NCI-H446 (cell line): ENCODE results near the gene HDDC3.

Source experiments
- DNase-seq, 2 experiments: peaks; one replicate each; lab custom pipeline; 2025; lab: John Stamatoyannopoulos, UW

The HDDC3 gene

DNA sequence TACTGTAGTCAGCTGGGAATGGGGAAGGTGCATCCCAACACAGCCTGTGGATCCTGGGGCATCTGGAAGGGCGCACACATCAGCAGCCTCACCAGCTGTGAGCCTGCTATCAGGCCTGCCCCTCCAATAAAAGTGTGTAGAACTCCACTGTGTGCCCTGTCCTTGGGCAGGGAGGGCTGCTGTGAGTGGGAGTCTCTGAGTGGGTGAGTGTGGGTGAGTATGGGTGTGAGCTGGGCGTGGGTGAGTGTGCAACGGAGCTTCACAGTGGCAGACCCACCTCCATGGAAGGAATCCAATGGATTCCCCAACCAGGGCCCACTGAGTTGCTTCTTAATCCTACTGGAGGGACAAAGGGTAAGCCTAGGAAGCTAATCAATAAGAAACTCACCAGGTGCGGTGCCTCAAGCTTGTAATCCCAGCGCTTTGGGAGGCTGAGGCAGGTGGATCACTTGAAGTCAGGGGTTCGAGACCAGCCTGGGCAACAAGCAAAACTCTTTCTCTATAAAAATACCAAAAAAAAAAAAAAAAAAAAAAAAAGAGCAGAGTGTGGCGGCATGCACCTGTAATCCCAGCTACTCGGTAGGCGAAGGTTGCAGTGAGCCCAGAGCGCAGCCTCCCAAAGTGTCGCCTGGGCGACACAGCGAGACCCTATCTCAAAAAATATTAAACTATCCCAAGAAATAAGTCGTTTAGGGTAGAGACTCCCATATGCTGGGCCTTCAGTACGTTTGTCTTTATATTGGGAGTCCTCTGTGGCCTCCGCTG is 21.8 kb upstream of the HDDC3 start:
- DNase-seq = no peak

DNA sequence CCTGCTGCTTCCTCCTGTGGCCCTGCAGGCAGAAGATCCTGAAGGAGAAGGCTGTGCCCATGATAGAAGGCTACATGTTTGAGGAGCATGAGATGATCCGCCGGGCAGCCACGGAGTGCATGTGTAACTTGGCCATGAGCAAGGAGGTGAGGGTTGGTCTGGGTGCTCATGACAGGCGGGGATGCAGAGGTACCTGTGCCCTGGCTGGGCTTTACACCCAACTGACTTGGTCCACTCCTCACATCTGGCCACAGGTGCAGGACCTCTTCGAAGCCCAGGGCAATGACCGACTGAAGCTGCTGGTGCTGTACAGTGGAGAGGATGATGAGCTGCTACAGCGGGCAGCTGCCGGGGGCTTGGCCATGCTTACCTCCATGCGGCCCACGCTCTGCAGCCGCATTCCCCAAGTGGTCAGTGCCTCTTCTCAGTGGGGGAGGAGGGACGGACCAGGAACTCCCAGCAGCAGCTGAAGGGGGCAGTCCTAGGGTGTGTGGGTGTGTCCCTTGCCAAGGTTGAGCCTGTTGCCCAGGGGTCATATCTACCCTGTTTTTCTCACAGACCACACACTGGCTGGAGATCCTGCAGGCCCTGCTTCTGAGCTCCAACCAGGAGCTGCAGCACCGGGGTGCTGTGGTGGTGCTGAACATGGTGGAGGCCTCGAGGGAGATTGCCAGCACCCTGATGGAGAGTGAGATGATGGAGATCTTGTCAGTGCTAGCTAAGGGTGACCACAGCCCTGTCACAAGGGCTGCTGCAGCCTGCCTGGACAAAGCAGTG is 20.7 kb upstream of the HDDC3 start:
- DNase-seq = no peak

DNA sequence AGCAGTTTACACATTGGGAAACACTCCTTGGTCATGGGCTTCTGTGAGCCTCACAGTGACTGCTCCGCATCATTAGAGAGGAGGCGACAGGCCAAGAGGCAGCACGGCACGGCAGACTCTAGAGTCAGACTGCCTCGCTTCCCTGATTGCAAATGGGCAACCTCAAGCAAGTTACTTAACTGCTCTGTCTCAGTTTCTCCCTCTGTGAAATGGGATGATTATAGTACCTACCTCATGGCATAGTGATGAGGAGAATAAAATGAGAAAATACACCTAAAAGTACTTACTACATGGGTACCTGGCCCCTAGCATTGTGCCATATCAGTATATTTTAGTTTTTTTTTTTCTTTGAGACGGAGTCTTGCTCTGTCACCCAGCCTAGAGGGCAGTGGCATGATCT is 18.3 kb upstream of the HDDC3 start:
- DNase-seq = no peak

DNA sequence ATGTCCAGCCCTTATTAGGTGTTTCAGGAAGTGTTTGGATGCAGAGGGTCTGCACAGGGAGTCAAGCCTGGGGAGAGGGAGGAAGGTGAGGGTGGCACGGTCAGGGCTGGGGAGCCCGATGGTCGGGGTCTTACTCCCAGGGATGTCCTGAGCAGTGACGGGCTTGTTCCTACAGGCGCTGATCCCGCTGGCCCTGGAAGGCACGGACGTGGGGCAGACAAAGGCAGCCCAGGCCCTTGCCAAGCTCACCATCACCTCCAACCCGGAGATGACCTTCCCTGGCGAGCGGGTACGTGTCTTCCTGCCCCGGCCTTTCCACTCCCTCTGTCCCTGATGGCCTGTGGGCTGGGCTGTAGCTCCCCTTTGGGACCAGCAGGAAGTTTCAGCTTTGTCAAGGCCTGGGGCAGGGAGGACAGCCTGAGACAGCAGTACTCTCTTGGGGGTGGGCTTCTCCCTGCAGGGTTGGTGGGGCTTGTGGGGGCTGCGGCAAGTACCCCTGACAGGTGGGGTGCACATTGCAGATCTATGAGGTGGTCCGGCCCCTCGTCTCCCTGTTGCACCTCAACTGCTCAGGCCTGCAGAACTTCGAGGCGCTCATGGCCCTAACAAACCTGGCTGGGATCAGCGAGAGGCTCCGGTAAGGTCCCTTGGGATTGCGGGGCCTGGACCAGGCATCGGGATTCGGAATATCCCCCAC is 17.8 kb upstream of the HDDC3 start:
- DNase-seq = no peak

DNA sequence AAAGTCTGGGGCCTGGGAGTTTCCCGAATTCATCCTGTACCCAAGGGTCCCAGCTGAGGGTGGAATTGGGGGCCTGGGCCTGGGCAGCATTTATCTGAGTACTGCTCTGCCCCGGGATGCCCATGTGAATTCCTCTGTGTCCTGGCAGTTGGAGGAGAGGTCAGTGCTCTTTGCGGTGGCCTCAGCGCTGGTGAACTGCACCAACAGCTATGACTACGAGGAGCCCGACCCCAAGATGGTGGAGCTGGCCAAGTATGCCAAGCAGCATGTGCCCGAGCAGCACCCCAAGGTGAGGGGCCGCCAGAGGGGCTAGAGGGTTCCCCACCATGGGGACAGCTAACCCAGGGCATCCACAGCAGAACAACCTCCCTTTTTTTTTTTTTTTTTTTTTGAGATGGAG is 16.2 kb upstream of the HDDC3 start:
- DNase-seq = no peak

DNA sequence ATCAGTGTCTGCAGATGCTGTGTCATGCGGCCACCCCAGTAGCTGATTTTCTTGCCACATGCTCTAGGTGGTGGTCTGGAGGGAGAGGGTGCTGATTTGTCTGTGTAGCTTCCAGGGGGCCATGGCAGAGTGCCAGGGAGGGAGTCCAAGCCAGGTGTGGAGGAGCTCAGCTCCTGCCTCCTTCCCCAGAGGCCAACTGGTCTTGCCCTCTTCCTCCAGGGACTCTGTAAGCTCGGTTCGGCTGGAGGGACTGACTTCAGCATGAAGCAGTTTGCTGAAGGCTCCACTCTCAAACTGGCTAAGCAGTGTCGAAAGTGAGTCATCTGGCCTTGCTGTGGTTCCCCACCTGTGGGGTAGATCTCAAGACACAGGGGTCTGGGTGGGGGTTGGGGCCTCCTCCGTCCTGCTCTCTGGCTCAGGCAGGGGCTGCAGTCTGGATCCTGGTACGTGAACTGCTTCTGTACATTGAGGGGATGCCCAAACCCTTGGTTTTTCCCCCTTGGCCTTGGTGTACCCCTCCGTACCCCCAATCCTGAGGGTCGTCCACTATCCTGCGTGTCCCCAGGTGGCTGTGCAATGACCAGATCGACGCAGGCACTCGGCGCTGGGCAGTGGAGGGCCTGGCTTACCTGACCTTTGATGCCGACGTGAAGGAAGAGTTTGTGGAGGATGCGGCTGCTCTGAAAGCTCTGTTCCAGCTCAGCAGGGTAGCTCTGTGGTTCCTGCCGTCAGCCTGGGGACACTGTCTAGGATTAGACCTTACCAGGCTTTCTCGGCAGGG is 15.4 kb upstream of the HDDC3 start:
- no peak for DNase-seq

DNA sequence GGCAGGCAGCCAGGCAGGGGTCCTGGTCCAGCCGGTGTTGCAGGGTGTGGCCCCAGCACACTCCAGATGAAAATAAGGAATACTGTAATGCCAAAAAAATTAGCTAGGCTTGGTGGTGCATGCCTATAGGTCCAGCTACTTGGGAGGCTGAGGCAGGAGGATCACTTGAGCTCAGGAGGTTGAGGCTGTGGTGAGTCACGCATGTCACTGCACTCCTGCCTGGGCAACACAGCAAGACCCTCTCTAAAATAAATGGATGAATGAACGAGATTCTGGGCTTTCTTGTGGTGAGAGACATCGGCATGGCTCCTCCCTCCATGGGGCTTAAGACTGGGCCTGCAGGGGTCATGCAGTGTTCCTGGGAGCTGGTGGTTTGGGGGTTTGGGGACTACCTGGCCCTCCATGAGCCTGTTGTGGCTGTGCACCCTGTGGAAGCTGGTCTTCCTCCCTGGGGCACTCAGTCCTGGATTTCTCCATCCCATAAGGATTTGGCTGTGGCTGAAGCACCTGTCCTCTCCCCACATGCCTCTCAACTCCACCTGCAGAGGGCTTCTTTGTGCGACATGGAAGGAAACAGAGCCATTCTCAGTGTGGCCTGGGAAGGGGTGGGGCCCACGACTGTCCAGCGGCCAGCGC is 14.7 kb upstream of the HDDC3 start:
- DNase-seq = no peak

DNA sequence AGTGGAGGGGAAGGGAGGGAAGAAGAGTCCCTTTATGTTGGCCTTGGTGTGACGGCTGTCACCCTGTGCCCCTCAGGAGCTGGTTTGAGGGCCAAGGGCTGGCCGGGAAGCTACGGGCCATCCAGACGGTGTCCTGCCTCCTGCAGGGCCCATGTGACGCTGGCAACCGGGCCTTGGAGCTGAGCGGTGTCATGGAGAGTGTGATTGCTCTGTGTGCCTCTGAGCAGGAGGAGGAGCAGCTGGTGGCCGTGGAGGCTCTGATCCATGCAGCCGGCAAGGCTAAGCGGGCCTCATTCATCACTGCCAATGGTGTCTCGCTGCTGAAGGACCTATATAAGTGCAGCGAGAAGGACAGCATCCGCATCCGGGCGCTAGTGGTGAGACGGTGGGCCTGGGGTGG is 14.2 kb upstream of the HDDC3 start:
- DNase-seq = no peak

DNA sequence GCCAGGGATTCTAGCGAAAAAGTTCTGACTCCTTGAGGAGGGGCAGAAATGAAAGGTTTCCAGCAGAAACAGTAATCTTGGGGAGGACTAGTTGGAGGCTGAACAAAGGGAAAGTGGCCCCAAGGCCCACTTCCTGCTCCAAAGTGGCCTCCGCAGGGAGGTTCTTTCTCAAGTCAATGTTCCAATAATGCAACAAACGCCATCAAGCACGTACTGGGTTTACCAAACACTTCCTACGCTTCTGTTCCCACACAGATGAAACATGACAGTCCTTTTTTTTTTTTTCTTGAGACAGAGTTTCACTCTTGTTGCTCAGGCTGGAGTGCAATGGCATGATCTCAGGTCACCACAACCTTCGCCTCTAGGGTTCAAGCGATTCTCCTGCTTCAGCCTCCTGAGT is 12.7 kb upstream of the HDDC3 start:
- no peak for DNase-seq

DNA sequence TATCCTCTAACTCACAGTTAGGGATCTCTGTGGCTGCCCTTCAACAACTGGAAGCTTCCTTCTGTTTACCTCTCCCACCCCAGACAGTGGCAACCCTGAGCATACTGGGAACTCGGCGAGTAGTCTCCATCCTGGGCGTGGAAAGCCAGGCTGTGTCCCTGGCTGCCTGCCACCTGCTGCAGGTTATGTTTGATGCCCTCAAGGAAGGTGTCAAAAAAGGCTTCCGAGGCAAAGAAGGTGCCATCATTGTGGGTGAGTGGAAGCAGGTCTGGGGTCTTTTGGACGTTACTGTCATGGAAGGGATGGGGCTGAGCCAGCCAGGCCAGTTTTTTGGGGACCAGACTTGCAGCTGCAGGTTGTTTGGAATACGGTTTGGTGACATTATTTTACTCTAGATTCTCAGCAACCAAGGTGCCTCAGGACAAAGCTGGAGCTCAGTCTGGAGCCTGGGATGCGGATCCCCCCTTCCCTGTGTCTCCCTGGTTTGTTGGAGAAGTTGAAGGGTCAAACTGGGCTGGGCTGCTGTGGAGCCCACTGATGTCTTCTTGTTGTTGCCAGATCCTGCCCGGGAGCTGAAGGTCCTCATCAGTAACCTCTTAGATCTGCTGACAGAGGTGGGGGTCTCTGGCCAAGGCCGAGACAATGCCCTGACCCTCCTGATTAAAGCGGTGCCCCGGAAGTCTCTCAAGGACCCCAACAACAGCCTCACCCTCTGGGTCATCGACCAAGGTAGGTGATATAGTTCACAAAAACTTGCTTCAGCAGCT is 10.2 kb upstream of the HDDC3 start:
- no peak for DNase-seq

DNA sequence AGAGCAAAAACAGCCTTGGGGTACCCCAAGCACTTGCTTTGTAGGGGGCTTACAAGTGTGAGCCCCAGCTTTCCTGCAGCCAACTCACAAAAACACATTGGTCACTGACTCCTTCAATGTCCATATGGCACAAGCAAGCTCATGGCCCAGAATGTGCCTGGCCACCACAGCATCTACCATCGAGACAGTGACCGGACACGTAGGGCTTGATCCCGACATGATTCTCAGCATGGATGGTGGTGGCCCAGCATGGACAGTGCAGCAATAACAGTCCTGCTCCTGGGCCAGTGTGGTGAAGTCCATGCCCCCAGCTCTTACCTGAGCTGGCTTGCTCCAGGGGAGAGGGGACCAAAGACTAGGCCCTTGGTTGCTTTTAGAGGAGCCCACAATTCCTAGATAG is 8.7 kb upstream of the HDDC3 start:
- no peak for DNase-seq

DNA sequence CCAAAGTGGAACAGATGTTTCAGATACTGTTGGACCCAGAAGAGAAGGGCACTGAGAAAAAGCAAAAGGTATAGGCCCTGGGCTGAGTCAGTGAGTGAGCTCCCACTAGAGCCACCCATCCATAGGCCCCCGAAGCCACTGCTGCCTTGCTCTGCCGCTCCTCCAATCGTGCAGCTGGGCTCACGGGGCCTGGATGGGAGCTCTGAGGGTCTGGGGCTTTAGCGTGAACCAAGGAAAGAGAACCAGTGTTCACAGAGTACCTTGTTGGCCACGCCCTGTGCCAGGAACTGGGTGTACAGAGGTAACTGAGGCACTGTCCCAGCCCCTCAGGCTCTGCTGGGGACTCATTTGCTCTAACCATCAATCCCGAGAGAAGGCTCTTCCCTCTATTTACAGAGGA is 7.4 kb upstream of the HDDC3 start:
- no peak for DNase-seq

DNA sequence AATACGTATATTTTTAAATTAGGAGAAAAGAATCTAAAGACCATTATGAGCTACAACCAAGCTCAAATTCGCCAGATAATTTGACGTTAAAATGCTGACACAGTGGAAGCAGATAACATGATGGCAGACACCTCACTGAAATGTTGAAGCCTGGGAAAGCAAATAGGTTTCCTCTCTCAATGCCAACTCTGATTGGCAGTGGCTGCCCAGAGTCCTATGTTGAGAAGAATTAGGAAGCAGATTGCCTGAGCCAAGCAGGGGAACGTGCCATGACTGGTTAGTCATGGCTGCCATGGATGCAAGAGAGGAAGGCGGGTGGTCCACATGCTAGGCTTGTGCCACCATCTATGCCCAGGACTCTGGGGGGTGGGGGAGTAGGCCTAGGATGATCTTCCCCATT is 5.9 kb upstream of the HDDC3 start:
- no peak for DNase-seq

DNA sequence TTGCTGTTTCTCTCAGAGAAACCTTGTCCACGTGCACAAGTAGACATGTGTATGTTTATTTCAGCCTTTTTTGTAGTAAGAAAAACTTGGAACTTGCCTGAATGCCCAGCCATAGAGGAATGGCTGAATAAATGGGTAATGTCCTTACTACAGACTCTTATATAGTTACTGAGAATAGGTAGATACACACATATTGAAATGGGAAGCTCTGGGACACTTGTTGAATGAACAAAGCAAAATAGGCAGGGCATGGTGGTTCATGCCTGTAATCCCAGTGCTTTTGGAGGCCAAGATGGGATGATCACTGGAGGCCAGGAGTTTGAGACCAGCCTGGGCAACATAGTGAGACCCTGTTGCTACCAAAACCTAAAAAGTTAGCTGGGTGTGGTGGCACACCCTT is 4.5 kb upstream of the HDDC3 start:
- DNase-seq = no peak

DNA sequence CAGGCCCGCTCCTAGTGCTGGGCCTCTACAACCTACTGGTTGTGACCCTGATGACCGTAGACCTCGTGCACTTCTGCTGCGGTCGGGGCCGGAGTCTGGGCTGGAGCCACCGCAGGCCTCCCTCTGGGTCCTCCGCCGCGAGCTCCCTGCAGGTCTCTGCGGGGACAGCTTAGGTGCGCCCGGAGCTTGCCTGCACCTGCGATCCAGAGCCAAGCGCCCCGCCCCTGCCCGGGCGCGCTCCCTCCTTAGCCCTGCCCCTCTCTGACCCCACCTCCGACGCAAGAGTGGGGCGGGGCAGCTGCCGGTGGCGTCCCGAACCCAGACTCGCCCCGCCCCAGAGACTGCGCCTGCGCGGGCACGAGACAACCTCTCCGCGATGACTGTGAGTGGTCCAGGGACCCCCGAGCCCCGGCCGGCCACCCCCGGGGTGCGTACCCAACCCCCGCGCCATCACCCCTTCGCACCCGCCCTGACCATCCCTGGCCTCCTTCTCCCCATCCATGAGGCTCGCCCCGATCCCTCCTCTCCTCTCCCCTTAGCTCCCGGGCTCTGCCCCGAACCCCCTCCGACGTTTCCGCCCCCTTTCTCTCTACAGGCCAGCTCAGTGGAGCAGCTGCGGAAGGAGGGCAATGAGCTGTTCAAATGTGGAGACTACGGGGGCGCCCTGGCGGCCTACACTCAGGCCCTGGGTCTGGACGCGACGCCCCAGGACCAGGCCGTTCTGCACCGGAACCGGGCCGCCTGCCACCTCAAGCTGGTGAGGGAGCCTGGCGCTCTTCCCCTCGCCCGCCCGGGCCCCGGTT is 2.8 kb upstream of the HDDC3 start, which contains the start of gene UNC45A:
UNC45A (plus strand) TSS at position 337 of the 803 bp plus-strand sequence; CDS start at position 377, 40 bp downstream.
- peak; percentile 38 to 82 for DNase-seq

DNA sequence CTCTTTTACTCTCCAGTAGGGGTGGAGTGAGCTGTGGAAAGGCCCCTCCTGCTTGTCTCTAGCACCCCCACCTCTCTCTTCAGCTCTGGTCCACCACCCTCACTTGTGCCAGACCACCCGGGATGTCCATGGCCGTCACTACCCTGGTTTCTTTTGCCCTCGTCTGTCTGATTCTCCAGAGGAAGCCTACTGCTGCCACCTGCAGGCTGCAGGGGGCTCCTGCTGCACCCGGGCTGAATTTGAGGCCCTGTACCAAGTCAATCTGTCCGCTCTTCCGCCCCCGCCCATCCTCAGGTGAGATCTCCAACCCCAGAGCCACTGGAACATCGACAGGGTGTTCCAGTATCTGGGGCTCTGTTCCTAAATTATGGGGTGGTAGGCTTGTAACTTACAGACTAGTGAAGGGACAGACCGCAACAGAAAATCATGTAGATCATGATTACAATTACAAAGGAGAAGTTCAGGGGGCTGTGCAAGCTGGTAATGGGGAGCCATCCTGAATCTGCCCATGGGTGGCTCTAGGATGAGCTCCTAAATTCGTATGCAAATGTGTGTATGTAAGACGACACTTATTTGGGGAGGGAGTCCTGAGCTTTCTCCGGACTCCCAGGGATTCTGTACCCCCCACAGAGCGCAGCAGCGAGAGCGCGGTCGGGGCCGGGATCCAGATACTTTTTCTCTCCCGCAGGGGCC is 2.1 kb upstream of the HDDC3 start:
- peak; percentile 38 to 81 for DNase-seq

DNA sequence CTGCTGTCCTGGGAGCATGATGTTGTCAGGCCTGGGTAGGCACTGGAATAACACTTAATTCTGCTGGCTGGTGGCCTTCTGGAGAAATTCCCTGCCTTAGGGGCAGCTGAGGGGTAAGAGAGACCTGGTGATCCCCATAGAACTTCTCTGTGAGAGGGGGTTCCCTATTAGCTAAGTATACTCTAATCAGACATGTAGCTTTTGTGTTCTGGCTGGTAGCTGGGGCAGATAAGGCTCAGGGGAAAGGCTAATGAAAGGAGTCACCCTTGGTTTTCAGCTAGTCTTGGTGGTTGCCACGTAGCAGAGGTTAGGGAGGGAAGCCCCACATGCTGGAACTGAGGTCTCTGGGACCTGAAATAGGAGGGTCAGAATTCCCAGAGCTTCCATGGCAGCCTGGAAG is 952 bp upstream of the HDDC3 start:
- DNase-seq = no peak

DNA sequence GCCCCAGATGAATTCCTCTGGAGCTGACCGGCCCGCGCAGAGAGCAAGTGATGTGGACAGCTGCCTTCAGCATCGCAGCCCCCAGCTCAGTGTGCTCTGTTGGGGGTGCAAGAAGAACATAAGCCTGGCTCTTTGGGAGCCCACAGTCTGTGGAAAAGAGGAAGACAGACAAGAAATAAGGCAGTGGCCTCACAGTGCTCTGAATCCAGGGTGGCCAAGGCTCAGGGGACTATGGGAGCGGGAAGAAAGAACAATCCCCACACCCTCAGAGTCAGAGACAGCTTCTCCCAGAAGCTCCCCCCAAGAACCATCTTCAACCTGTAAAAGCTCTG is 277 bp upstream of the HDDC3 start:
- DNase-seq = no peak

DNA sequence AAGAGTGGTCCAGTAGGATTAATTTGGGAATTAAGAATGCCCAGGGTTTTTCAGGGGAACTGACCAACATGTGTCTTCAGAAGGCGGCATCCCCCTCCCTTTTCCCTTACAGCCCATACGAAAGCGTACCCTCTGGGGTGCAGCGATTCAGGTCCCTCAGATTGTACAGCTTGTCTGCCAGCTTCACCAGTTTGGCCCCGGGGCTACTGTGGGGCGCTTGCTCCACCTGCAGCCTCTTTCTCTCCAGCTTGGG is 848 bp downstream of the HDDC3 start:
- no peak for DNase-seq
